WI38 (cell line): ENCODE measurements around the gene EEF2.
"Not testable (repeated sequence)": the region's sequence is repeated elsewhere in the genome, so short reads cannot be mapped to it uniquely, and the experiment has no call there.

ENCODE experiments used
- H3K4me3 ChIP-seq: 2 replicates; pipeline ENCODE4 v1.5.1; 2011; ENCODE audit warnings: low read depth, mild to moderate bottlenecking, control low read depth, low read length
- CTCF ChIP-seq: IDR thresholded peaks from 2 replicates; pipeline ENCODE4 v1.5.1; 2012; ENCODE audit warnings: low read depth, mild to moderate bottlenecking, control low read depth, low read length

EEF2 gene

GRCh38 chr19:3958836-3959765 lies 26.2 kb downstream of the EEF2 start:
- TF ChIP-seq CTCF: no peak

GRCh38 chr19:3955688-3956087 lies 29.6 kb downstream of the EEF2 start:
- TF ChIP-seq CTCF: no peak
- H3K4me3 ChIP-seq: no peak overlapping the region

More at GRCh38 chr19:3958836-3959765, 26.2 kb downstream of the EEF2 start:
- H3K4me3 ChIP-seq: no peak overlapping the region

- not testable (repeated sequence) for H3K4me3 ChIP-seq
Observed at GRCh38 chr19:3955276-3955675, 30.0 kb downstream of the EEF2 start.

GRCh38 chr19:3954107-3954506 lies 31.2 kb downstream of the EEF2 start:
- no peak for TF ChIP-seq CTCF

GRCh38 chr19:3952755-3953276 lies 32.4 kb downstream of the EEF2 start:
- not testable (repeated sequence) for H3K4me3 ChIP-seq

More at GRCh38 chr19:3954107-3954506, 31.2 kb downstream of the EEF2 start:
- no peak overlapping the region for H3K4me3 ChIP-seq

GRCh38 chr19:3950871-3951861 lies 34.1 kb downstream of the EEF2 start:
- H3K4me3 ChIP-seq: no peak overlapping the region
- TF ChIP-seq CTCF: no peak

GRCh38 chr19:3949997-3950859 lies 35.0 kb downstream of the EEF2 start:
- no peak for TF ChIP-seq CTCF
- H3K4me3 ChIP-seq: no peak overlapping the region
